ENCODE data around the gene CELF1.

DNA sequence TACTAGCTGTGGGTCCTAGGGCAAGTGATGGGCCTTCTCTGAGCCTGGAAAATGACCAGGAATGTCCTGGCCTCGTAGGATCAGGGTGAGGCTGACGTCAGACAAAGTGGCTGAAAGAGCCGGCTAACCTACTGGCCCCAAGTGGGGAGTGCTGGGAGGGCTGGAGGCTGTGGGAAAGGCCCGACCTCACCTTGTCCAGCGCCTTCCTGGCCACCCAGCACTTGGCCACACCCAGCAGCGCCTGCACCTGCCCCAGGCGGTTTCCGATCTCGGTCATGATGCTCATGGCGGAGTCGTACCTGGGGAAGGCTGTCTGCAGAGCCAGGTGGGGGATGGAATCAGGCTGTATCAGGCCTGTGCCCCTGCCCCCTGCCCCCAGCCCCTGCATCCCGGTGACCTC, 111.5 kb downstream of the CELF1 start:
- TF ChIP-seq KLF1 (tag; IDR thresholded peaks at IDR 0.05) (no peak), RFX5 (IDR thresholded peaks at IDR 0.05; ENCODE audit: low read depth, low read length) (no peak), JUNB (CRISPR knock-in tag; conservative IDR thresholded peaks at IDR 0.05) (no peak), POLR2A (conservative IDR thresholded peaks at IDR 0.05) (no peak), EP400 (IDR thresholded peaks at IDR 0.05) (no peak)
- TF ChIP-seq, protein P1, sequence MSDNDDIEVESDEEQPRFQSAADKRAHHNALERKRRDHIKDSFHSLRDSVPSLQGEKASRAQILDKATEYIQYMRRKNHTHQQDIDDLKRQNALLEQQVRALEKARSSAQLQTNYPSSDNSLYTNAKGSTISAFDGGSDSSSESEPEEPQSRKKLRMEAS (CRISPR knock-in tag; IDR thresholded peaks at IDR 0.05) = no peak
- TF ChIP-seq, protein P2, sequence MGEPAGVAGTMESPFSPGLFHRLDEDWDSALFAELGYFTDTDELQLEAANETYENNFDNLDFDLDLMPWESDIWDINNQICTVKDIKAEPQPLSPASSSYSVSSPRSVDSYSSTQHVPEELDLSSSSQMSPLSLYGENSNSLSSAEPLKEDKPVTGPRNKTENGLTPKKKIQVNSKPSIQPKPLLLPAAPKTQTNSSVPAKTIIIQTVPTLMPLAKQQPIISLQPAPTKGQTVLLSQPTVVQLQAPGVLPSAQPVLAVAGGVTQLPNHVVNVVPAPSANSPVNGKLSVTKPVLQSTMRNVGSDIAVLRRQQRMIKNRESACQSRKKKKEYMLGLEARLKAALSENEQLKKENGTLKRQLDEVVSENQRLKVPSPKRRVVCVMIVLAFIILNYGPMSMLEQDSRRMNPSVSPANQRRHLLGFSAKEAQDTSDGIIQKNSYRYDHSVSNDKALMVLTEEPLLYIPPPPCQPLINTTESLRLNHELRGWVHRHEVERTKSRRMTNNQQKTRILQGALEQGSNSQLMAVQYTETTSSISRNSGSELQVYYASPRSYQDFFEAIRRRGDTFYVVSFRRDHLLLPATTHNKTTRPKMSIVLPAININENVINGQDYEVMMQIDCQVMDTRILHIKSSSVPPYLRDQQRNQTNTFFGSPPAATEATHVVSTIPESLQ (CRISPR knock-in tag; IDR thresholded peaks at IDR 0.05) = no peak
